AG04450 (cell line): ENCODE measurements around the gene MAML3. TPM values are rescaled to one million over a fixed set of nuclear protein-coding genes. Genes with fewer than 3 reads are reported as not detected.
A peak's percentile ranks its signal among the peaks of the same experiment; 100 is the strongest.

Source experiments
- CTCF ChIA-PET: fragments of 300-600, 350-600 bp; formaldehyde crosslinking; extraction: SDS; loops from one replicate; lab custom pipeline; 2022; ENCODE audit warnings: antibody characterized with exemption, inconsistent platforms; lab: Charles Lee
- POLR2A ChIA-PET: fragments of 350-600 bp; formaldehyde crosslinking; extraction: SDS; loops from one replicate; lab custom pipeline; 2021; ENCODE audit warnings: antibody characterized with exemption, inconsistent platforms; lab: Yijun Ruan, JAX
- DNase-seq: peaks from one replicate; pipeline ENCODE4 v3.0.0-alpha.2; 2011; ENCODE audit warnings: low read depth, low spot score
- H3K27ac ChIP-seq: one replicate; pipeline ENCODE4 v1.5.1; 2012; ENCODE audit warnings: low read depth, low read length, control low read depth
- H3K27me3 ChIP-seq: one replicate; pipeline ENCODE4 v1.6.0; 2012; ENCODE audit warnings: low read length; ENCODE audit not compliant: control insufficient read depth, insufficient read depth
- H3K4me3 ChIP-seq: 2 replicates; pipeline ENCODE4 v1.5.1; 2011; ENCODE audit warnings: mild to moderate bottlenecking, low read depth, low read length, control low read depth
- H3K9me3 ChIP-seq: 2 replicates; pipeline ENCODE4 v1.5.1; 2012; ENCODE audit warnings: low read length; ENCODE audit not compliant: control insufficient read depth, insufficient read depth
- polyA plus RNA-seq: library from polyadenylated mRNA; depleted of rRNA; stranded (reverse); fragments of >200 nt; gene quantifications from 2 replicates; pipeline ENCODE4 v1.2.3, GENCODE V29; 2011
- TF ChIP-seq, protein P1 (sequence below): IDR thresholded peaks from 2 replicates; pipeline ENCODE4 v1.5.1; 2011; ENCODE audit warnings: low read depth, low read length, control low read depth, inconsistent platforms

Gene MAML3
- polyA plus RNA-seq, 1 experiment = 4.1 TPM

DNA sequence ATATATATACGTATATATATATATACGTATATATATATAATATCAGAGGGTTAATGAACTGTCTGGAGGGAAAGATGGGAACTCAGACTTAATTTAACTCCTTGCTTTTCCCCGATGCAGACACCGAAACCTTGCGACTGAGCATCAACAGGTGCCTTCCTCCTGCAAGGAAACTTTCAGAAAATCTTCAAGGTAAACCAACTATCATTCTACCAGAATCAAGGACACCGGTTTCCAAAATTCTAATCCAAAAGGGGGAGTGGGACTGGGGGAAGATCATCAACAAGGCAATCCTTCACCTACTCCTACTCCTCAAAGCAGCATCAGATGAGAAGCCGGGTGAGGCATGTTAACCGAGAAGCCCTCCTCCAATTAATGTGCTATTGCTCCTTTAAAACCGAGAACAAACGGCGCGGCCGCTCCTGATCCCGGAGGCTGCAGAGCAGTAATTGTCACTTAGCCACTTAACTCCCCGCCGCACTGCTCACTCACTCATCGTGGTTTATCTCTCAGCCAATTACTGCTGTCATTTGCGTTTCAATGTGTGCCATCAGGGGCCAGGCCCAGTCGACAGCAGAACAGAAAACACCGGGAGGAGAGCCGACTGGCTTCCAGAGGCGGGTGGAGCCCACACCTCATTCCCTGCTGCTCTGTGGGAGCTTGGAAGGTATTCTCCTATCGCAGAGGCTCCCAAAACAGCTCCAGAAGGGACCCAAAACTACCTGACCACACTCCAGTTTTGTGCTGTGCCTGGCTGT lies 61.7 kb downstream of the MAML3 start:
- no peak overlapping the region for H3K27ac ChIP-seq
- peak overlapping the region; percentile 42 for H3K4me3 ChIP-seq
- CTCF ChIA-PET = no interaction called here
- POLR2A ChIA-PET = no interaction called here
- no peaks in the 10 kb centered on the region for H3K27me3 ChIP-seq
- no peaks in the 10 kb centered on the region for H3K9me3 ChIP-seq
- DNase-seq = no peak
- TF ChIP-seq, protein P1, sequence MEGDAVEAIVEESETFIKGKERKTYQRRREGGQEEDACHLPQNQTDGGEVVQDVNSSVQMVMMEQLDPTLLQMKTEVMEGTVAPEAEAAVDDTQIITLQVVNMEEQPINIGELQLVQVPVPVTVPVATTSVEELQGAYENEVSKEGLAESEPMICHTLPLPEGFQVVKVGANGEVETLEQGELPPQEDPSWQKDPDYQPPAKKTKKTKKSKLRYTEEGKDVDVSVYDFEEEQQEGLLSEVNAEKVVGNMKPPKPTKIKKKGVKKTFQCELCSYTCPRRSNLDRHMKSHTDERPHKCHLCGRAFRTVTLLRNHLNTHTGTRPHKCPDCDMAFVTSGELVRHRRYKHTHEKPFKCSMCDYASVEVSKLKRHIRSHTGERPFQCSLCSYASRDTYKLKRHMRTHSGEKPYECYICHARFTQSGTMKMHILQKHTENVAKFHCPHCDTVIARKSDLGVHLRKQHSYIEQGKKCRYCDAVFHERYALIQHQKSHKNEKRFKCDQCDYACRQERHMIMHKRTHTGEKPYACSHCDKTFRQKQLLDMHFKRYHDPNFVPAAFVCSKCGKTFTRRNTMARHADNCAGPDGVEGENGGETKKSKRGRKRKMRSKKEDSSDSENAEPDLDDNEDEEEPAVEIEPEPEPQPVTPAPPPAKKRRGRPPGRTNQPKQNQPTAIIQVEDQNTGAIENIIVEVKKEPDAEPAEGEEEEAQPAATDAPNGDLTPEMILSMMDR = no peak

DNA sequence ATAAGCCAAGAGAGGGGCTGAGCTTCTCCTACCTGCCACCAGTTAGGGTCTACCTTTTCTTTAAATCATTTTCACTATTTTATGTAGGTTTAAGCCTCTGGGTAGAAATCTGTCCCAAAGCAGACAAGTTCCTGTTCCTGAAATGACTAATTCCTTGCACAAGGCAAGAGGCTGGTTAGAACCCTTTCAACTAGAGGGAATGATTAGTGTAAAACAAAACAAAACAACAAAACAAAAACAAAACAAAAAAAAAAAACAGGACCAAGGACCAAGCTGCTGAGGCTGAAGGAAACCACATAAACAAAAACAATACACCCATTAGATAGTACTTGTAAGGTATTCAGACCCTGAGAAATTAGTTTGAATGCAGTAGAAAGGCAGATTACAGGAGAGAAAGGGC lies 62.7 kb downstream of the MAML3 start:
- CTCF ChIA-PET = interaction anchor here (0.6 kb wide), 1 partner anchor 8 kb away, joined by 3 read pairs; no protein-coding TSS in a partner anchor
- Histone ChIP-seq H3K27ac (no peak overlapping the region), H3K9me3 (no peaks in the 10 kb centered on the region), H3K27me3 (no peaks in the 10 kb centered on the region), H3K4me3 (no peak overlapping the region)
- POLR2A ChIA-PET = interaction anchor here (1.2 kb wide), 1 partner anchor 62 kb away, joined by 4 read pairs; the partner anchor contains the start of gene MAML3
- TF ChIP-seq, protein P1 = no peak
- no peak for DNase-seq

DNA sequence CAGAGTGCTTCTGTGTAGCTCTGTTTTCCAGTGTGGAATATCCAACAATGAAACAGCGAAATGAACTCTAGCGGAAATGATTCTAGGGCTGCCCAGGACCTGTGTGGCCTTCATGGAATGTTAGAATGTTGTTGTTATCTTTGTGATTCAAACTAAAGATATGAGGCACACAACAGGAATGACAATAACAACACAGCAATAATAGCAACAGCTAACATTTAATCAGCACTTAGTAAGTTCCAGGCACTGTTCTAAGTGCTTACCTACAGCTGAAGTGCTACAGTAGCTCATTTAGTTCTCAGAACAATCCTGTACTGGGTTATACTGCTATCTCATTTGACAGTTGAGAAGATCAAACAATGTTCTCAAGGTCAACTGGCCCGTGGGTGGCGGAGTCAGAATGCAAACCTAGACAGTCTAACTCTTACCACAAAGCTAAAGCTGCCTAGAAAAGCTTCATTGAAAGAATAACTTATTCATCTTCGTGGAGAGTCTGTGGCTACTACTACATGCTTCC lies 63.7 kb downstream of the MAML3 start:
- H3K4me3 ChIP-seq = no peak overlapping the region
- DNase-seq = no peak
- TF ChIP-seq, protein P1 = no peak
- no peaks in the 10 kb centered on the region for H3K27me3 ChIP-seq
- ChIA-PET POLR2A (interaction anchor here (0.6 to 1.2 kb wide), 2 partner anchors 60 to 63 kb away, joined by 4 to 5 read pairs; partner anchors contain the start of gene MAML3), CTCF (interaction anchor here (0.6 kb wide), 1 partner anchor 356 kb away, joined by 3 read pairs; no protein-coding TSS in a partner anchor)
- H3K27ac ChIP-seq = no peak overlapping the region
- no peaks in the 10 kb centered on the region for H3K9me3 ChIP-seq

DNA sequence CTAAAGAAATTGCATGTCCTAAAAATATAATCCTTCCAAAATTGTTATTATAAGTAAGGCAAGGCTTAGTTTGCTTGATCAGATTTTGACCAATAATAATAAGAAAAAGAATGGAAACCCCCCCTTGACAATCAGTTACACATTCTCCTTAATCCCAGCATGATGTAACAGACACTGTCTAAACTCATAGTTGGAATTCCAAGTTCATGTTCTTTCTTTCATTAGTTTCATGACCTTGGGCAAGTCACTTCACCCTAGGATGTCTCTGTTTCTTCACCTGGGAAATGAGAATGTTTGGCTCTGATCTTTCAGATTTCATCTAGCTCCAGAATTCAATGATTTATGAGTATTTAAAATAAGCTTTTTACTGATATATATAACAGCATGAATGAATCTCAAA lies 64.8 kb downstream of the MAML3 start:
- Histone ChIP-seq H3K27ac (no peak overlapping the region), H3K9me3 (no peaks in the 10 kb centered on the region), H3K4me3 (no peak overlapping the region), H3K27me3 (no peaks in the 10 kb centered on the region)
- TF ChIP-seq, protein P1 = no peak
- ChIA-PET POLR2A (no interaction called here), CTCF (no interaction called here)
- DNase-seq = no peak

DNA sequence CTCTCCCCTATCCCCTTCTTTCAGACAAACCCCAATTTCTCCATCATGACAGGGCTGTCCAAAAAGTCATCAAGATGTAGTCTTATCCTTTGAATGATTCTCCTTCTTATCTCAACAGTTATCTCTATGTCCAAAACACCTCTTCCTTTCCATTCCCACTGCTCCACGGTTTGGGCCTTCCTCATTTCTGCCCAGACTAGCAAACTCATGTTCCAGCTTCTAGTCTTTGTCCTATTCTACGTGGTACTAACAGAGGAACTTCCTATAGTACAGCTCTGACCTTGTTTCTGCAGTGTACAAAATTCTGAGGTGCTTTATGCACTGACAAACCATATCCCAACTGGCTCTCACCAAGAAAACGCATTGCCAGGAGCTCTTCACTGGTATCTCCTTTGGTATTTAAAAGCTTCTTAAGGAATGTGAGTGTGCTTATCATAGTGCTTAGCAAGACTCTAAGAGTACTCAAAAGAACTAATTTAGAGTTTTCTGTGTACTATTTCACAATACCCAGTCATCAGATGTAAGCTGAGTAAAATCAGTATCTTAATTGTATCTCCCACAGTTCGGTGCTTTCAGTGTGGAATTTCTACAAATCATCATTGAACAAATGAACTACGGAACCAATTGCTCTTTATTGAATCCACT lies 65.5 kb downstream of the MAML3 start:
- CTCF ChIA-PET = interaction anchor here (0.6 kb wide), 1 partner anchor 9 kb away, joined by 3 read pairs; no protein-coding TSS in a partner anchor
- POLR2A ChIA-PET = interaction anchor here (1.6 kb wide), 1 partner anchor 62 kb away, joined by 5 read pairs; no protein-coding TSS in a partner anchor
- Histone ChIP-seq H3K9me3 (no peaks in the 10 kb centered on the region), H3K4me3 (no peak overlapping the region), H3K27ac (no peak overlapping the region), H3K27me3 (no peaks in the 10 kb centered on the region)
- DNase-seq = no peak
- TF ChIP-seq, protein P1 = no peak
